GM18951 (cell line): ENCODE data around the gene WDR46.

ENCODE experiments used
- POLR2A ChIP-seq: IDR thresholded peaks from 4 replicates; pipeline ENCODE4 v1.6.1; 2011; ENCODE audit warnings: mild to moderate bottlenecking; ENCODE audit not compliant: insufficient read length, insufficient read depth; ENCODE audit errors: extremely low read depth
- in situ Hi-C: fragments of 300-500 bp; cut with MboI; formaldehyde crosslinking; loops from one replicate; pipeline ENCODE4 v1.12.0; 2022; ENCODE audit warnings: low sequenced_read_pairs, mixed read lengths, inconsistent platforms; ENCODE audit not compliant: unreplicated experiment

WDR46 gene

GRCh38 chr6:33317419-33317668, 28.3 kb upstream of the WDR46 start:
- in situ Hi-C loops: no loop called here

GRCh38 chr6:33316603-33317418, 27.8 kb upstream of the WDR46 start:
- no peak for TF ChIP-seq POLR2A
- in situ Hi-C loops: no loop called here

More at GRCh38 chr6:33317419-33317668, 28.3 kb upstream of the WDR46 start:
- TF ChIP-seq POLR2A: no peak

DNA sequence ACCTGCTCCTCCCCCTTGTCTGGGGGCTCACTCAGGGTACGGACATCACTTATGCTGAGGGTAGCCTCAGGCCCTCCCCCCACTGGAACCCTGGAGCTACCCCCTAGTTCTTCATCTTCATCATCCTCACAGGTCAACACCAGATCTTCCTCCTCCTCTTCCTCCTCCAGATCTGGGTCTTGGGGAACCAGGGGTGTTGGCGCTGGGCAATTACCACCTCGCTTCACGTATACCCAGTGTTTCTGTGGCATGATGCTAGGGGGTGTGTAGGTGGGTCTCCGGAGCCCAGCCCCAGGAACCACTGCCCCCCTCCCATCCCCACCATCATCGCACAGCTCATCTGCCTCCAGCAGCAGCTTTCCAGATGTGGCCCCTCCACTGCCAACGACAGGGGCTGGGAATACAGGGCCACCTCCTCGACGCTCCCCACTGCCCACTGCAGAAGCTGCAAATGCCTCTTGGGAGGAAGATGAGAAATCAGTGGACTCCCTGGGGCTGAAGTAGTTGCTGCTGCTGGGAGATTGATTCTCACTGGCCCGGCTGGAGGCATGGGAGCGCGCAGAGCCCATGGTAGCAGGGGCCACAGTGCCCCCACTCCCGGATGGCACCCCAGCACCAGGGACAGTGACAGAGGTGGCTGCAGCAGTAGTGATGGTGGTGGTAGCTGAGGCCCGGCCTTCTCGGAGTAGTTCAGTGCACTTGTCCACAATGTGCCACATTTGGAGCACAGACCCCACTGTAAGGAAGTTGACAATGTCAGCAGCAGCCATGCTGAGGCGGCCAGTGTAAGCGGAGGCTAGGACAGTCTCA, 27.0 kb upstream of the WDR46 start:
- TF ChIP-seq POLR2A: no peak
- in situ Hi-C loops: no loop called here

- in situ Hi-C loops: no loop called here
- TF ChIP-seq POLR2A: peak; percentile 15
Measured at GRCh38 chr6:33314943-33315792, 26.1 kb upstream of the WDR46 start.

- in situ Hi-C loops: no loop called here
- peak; percentile 22 for TF ChIP-seq POLR2A
Measured at GRCh38 chr6:33314515-33314942, 25.5 kb upstream of the WDR46 start.

- peak; percentile 75 for TF ChIP-seq POLR2A
- in situ Hi-C loops: no loop called here
Measured at GRCh38 chr6:33313709-33314514, 24.9 kb upstream of the WDR46 start, which contains the start of gene TAPBP. TSS of gene TAPBP (minus strand) at chr6:33314078. CDS start at chr6:33314041, 37 bp downstream.

DNA sequence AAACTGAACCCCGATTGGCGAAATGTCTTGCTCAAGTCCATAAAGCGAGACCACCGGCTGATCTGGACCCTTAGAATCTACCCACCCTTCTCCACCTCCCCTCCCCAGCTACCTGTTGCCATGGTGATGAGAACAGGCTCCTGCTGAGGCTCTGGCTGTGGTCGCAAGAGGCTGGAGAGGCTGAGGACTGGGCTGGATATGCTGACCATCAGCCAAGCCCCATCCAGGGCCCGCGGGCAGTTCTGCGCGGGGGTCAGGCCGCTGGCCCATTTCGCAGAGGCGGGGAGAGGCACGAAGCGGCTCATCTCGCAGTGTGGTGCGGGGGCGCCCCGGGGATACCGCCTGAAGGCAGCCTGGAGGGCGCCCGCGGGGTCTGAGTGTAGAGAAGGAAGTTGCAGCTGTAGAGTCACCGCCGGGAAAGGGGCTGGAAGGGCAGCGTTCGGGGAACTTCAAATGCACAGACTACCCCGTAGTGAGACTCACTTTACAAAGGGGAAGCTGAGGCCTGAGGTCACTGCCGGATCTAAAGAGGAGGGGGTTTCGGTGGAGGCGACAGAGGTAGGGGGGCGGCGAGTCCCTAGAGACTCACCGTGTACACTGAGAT, 24.2 kb upstream of the WDR46 start:
- in situ Hi-C loops: no loop called here
- TF ChIP-seq POLR2A: no peak

GRCh38 chr6:33312361-33313104, 23.5 kb upstream of the WDR46 start:
- peak; percentile 36 for TF ChIP-seq POLR2A
- in situ Hi-C loops: no loop called here

DNA sequence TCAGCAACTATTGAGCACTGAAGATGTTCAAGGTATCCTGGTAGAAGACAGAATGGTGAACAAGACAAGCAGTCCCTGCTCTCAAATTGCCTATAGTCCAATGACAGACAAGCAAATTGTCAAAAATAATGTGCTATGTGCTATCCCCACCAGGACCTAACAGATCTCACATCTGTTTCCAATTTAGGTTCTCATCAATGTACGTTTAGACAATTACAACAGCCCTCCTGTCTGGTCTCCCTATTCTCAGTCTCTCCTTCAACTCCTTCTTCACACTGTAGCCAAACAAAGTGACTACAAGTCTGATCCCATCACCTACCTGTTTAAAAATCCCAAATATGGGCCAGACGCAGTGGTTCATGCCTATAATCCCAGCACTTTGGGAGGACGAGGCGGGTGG, 17.3 kb upstream of the WDR46 start:
- TF ChIP-seq POLR2A: no peak
- in situ Hi-C loops: no loop called here

- in situ Hi-C loops: no loop called here
- TF ChIP-seq POLR2A: peak; percentile 16
Measured at GRCh38 chr6:33305052-33305451, 16.0 kb upstream of the WDR46 start.

GRCh38 chr6:33304216-33304615, 15.2 kb upstream of the WDR46 start:
- no peak for TF ChIP-seq POLR2A
- in situ Hi-C loops: no loop called here

DNA sequence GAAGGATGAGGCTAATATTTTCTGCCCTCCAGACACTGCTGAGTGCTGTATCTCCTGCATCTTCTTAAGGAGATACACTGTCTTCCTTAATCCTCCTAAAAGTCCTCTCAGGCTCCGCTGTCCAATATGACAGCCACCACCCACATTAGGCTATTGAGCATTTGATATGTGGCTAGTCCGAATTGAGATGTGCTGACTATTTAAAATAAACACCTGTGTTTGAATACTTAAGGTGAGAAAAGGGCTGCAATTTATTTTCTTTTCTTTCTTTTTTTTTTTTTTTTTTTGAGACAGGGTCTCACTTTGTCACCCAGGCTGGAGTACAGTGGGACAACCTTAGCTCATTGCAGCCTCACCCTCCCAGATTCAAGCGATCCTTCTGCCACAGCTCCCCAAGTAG, 12.8 kb upstream of the WDR46 start:
- TF ChIP-seq POLR2A: no peak
- in situ Hi-C loops: no loop called here
